GM19467 (cell line): ENCODE results near the gene CMIP.
"Not testable (repeated sequence)": the region's sequence is repeated elsewhere in the genome, so short reads cannot be mapped to it uniquely, and the experiment has no call there.

Source experiments
- ATAC-seq: cut with Tn5 transposase; IDR thresholded peaks from one replicate; pipeline ENCODE4 v1.9.1; 2021; ENCODE audit warnings: mild to moderate bottlenecking, moderate library complexity; ENCODE audit not compliant: unreplicated experiment

CMIP gene

GRCh38 chr16:81421126-81421525, 23.5 kb upstream of the CMIP start:
- no peak for ATAC-seq

- ATAC-seq = no peak
These were observed 23.1 kb upstream of the CMIP start for GRCh38 chr16:81421536-81421935.

GRCh38 chr16:81422153-81422552, 22.5 kb upstream of the CMIP start:
- ATAC-seq = not testable (repeated sequence)

- no peak for ATAC-seq
These were observed 19.8 kb upstream of the CMIP start for GRCh38 chr16:81424771-81425170.

- ATAC-seq = no peak
These were observed 17.4 kb upstream of the CMIP start for GRCh38 chr16:81427219-81427618.

GRCh38 chr16:81429045-81429521, 15.5 kb upstream of the CMIP start:
- ATAC-seq = no peak

- no peak for ATAC-seq
These were observed 12.9 kb upstream of the CMIP start for GRCh38 chr16:81431554-81432353.

- ATAC-seq = no peak
These were observed 11.6 kb upstream of the CMIP start for GRCh38 chr16:81432937-81433557.

- ATAC-seq = no peak
These were observed 9.5 kb upstream of the CMIP start for GRCh38 chr16:81435103-81435502.

GRCh38 chr16:81435567-81435966, 9.0 kb upstream of the CMIP start:
- no peak for ATAC-seq

GRCh38 chr16:81436386-81436785, 8.2 kb upstream of the CMIP start:
- ATAC-seq = no peak

- ATAC-seq = no peak
These were observed 6.7 kb upstream of the CMIP start for GRCh38 chr16:81437865-81438264.

GRCh38 chr16:81440888-81441761, 3.5 kb upstream of the CMIP start:
- no peak for ATAC-seq

- no peak for ATAC-seq
These were observed 2.2 kb upstream of the CMIP start for GRCh38 chr16:81442220-81442915.

- ATAC-seq = no peak
These were observed 1.5 kb upstream of the CMIP start for GRCh38 chr16:81442916-81443687.

- peak; percentile 1 for ATAC-seq
These were observed 740 bp upstream of the CMIP start for GRCh38 chr16:81443688-81444447.

- ATAC-seq = no peak
These were observed 744 bp downstream of the CMIP start for GRCh38 chr16:81445143-81445961.
